GM04503 (cell line): ENCODE results near the gene FAF1.

ENCODE experiments used
- DNase-seq: peaks from one replicate; pipeline ENCODE4 v3.0.0-alpha.2; 2012; ENCODE audit warnings: low read depth

Gene FAF1

DNA sequence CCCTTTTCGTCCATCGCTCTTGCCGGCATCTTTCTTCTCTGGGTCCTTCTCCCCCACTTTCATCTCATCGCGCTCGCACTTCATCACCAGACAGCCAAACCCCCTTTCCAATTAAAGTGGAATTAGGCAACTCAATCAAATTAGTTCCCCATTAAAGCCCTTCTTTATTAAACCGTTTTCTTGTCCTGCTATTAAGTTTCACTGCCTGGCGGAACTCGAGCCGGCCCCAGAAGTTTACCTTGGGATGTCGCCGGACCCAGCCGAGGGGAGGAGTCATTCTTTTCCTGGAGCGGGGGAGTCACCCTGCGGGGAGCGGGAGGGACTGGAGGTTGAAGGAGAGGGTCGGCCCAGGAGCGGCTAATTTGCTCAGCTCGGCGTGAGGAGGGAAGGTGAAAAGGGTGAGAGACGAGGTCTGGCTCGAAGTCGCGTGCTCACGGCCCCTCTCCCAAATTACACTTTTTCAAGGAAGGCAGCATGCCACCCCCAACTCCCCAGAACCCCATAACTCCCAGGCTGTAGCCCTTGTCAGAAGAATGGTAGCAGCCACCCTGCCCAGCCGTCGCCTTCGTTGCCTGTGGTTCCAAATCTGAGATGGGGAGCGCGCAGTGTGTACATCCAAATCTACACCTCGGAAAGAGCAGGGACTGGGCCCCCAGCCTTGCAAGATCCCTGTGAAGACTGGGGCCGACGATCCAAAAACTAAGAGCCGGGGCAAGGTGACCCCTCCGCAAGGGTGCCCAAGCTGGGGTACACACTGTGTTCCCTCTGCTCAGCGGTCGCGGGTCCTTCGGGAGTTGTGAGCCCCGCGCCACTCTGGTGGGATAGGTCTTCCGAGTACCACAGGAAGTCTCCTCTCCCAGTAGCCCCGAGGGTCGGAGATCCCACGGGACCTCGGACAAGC, 543.3 kb downstream of the FAF1 start:
- no peak for DNase-seq

GRCh38 chr1:50416150-50416527, 543.9 kb downstream of the FAF1 start:
- DNase-seq, result no peak

GRCh38 chr1:50415235-50416149, 544.6 kb downstream of the FAF1 start:
- DNase-seq, result no peak

DNA sequence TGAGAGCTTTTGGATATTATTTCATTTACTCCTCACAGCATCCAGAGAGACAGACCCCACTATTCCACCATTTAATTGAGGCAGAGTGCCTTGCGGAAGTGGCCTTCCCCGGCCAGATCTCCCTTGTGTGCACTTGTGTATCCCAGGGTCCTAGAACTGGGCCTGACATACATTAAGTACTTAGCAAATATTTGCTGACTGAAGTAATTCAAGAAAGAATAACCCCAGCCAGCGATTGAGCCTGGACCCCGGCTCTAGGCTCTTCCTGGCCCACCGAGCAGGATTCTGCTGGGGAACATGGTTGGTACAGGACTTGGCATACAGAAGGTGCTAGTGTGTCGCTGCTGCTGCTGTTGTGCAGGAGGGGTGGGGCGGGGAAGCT, 545.2 kb downstream of the FAF1 start:
- DNase-seq, result no peak

DNA sequence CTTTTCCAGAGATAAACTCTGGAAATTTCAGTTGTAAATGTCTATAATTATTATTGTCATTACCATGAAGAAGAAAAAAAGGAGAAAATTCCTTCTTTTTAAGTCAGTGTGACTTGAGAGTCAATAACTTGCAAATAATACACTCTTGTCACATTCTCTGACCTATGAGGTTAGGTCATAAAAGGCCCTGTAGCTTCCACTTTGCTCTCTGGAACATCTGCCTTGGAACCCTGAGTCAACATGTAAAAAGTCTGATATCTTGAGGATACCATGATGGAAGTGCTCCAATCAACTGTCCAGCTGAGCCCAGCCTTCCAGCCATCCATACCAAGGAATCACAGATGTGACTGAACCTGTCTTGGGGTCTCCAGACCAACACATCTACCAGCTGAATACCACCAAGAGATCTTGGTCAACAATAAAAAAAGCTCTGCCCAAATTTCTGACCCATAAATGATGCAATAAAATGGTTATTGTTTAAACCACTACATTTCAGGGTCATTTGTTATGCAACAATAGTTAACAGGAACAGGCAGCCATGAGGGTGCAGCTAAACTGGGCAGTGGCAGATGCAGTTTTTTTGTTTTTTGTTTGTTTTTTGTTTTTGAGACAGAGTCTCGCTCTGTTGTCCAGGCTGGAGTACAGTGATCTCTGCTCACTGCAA, 547.1 kb downstream of the FAF1 start:
- DNase-seq, result no peak

DNA sequence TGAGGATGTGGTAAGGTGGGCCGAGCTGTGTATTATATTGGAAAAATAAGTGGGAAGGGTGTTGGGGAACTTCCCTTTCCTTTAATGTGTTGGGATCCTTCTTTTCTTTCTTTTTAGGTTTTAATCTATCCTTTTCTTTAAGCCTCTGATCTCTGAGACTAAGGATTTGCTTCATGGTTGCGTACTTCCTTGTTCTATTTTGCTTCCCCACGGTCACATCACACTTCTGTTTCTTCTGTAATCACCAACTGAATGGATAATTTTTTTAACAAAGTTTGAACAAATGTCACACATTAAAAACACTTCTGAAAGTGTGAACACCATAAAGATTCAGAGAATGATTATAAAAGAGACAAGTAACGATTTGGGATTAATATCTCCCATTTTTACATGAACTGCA, 554.3 kb downstream of the FAF1 start:
- no peak for DNase-seq

DNA sequence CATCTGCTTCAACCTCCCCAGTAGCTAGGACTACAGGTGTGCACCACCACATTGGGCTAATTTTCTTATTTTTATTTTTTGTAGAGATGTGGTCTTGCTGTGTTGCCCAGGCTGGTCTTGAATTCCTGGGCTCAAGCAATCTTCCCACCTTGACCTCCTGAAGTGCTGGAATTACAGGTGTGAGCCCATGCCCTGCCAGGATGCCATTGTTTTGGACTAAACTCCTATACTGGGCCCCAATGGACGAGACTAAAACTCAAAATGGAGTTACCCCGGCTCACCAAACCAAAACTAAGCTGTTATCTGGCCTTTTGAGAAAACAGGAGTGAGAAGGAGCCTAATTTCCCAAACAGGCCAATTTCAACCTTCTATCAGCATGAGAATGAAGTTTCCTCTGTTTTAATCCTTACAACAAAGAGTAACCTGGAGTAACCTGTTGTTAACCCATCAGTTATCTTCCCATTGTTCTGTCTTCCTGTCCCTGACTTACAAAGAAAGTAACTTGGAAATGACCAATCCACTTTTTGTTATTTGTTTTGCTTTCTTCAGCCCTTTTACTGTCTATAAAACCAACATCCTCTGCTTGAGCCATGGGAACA, 566.4 kb downstream of the FAF1 start:
- no peak for DNase-seq
